GDM1 (cell line): ENCODE results near the gene PDE4B.
A peak's percentile ranks its signal among the peaks of the same experiment; 100 is the strongest.

ENCODE experiments used
- DNase-seq: peaks from one replicate; lab custom pipeline; 2025; lab: John Stamatoyannopoulos, UW

Gene PDE4B

GRCh38 chr1:65792669-65793358 is at the start of gene PDE4B:
PDE4B (plus strand) TSS chr1:65792895.
- DNase-seq: no peak

GRCh38 chr1:65744731-65745130 is 48.0 kb upstream of the PDE4B start:
- no peak for DNase-seq

DNA sequence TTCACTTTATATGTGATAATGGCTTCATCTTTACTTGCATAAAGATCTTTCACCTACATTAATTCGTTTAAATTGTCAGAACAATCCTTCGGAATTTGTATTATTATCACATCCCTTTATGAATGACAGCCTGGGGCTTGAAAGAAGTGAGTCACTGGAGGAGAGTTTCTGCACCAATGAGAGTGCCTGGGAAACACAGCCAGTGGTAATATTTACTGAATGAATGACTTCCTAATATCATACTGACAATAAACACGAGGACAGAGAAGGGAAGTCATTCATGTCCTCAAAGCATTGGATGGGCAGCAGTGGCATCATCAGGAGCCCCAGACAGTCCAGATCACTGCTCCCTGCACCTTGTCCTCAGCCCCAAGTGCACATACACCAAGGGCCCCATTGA is 40.7 kb upstream of the PDE4B start:
- DNase-seq: no peak

DNA sequence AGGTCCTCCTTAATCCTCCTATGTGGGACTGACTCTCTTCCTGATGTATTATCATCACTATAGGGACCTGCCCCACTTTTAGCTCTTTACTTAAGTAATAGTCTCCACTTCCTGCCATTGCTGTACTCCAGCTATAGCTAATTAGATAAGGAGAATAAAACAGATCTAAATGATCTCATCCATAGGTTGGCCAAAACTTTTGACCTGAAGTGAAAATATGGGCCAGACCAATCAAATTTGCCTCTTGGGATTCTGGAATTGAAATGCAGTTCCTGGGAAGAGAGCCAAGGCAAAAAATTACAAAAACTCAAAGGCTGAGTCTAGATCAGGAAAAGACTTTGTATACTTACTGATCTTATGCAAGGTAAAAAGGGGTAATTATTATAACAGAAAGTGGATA is 36.1 kb upstream of the PDE4B start:
- no peak for DNase-seq

- DNase-seq: no peak
Measured at GRCh38 chr1:65757531-65757930, 35.2 kb upstream of the PDE4B start.

DNA sequence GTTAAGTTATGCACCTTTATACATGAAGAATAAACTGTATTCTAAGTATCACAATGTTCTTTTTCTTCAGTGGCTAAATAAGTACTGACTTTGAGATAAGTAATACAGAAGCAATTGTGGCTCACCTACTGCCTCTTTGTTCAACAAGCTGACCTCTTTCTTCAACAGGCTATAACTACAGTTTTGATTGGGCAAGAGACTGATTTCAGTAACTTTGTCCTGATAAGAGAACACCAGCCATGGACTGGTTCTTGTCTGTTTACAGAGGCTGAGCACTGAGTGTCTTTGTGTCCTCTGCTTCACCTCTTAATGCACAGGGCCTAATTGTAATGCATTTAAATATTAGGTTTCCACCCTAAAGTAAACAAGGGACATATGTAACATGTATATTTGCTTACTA is 34.6 kb upstream of the PDE4B start:
- no peak for DNase-seq

- no peak for DNase-seq
Measured at GRCh38 chr1:65759516-65759915, 33.2 kb upstream of the PDE4B start.

DNA sequence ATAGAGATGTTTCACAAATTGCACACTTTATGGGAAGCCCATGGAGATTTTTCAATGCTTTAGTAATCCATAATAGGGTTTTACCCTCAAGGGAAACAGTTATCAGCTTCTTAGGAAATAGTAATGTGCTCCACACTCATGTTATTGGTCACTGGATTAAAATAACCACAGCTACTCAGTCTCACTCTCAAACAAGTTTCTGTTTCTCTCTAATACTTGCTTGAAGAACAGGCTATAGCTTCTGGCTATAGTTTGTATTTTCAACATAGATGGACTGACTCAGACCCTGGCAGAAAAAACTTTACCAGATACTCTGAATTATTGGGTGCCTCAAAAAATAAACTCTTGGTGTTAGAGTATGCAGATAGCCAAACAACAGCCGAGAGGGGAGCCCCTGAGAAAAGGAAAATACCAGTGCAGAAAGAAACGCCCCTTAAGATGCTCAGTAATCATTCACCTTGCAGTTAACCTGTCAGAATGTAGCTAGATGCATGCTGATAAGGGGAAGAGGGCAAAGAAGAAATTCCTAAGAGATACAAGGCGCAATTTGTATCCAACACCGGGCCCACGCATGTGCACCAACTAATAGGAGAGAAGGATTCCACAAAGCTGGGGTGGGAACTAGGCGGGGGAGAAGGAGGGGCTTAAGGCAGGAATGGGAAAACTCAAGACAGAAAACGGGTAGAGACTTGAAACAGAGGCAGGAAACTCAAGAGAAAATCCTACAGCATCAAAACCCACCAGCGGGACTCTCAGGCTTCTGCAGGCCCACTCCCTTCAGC is 30.4 kb upstream of the PDE4B start:
- no peak for DNase-seq

DNA sequence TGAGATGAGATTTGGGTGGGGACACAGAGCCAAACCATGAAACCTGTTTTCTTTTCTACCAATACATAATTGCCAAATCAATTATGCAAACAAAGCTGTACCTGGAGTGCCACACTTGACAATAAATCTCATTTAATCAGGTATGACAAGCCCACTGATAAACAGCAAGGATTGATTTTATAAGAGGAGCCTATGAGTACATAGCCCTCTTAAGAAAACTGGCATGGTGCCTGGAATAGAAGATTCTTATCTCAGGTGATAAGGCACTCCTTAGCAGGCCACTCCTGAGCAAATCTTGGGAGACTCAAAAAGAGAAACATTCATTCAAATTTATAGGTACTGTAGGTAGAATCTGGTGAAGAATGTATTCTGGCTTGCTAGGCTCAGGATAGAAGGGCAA is 28.6 kb upstream of the PDE4B start:
- DNase-seq: no peak

GRCh38 chr1:65765631-65766030 is 27.1 kb upstream of the PDE4B start:
- no peak for DNase-seq

DNA sequence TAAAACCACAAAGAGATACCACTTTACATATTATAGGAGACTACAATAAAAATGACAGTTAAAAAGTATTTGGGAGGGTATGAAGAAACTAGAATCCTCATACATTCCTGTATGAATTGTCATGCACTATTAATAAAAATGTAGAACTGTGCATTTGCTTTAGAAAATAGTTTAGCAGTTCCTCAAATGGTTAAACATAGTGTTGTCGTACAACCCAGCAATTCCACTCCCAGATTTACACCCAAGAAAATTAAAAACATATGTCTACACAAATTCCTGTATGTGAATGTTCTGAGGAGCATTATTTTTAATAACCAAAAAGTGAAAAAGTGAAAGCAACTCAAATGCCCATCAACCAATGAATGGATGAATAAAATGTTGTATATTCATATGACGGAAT is 23.1 kb upstream of the PDE4B start:
- no peak for DNase-seq

DNA sequence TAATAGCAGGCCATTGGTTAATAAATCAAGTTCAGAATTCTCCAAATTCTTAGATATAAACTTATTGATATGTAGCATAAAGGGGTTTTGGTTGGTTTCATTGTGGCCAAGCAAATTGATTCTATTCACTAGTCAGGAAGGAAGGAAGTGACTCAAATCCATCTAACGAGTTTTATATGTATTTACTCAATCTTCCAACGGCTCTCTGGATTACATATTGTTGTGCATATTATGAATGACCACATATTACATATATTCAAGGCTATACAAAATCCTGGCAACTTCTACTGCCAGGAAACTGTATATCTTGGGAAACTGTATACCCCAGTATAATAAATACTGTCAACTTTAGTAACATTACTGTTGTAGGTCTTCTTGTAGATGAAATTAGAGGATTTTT is 20.1 kb upstream of the PDE4B start:
- no peak for DNase-seq

DNA sequence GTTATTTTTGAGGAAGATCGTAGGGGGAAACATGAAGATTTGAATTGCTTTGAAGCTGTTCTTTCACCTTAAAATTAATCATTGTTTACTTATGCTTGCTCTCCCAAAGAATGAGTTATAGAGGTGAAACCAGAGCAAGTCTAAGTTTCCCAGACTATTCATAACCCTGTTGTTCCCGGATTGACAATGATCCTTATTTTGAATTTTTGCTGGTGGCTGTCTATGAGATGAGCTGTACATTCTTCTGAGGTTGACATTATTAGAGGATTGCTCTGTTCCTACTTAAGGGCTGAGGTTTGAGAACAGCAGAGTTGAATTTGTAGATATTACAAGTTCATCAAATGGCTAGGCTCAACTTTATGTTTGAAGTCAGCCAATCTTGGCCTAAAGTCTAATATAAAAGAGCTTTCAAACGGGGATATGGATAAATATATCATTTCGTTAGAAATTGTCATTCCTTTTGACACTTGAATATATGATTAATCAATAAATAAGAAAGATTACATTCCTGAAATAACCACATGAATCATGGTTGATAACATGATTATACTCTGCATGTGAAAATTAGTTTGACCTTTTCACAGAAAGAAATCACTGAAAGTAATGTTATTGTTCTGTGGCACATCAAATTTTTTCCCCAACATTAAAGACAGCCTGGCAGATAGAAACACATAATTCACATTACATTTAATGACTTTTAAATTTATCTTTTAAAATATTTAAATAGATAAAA is 19.1 kb upstream of the PDE4B start:
- no peak for DNase-seq

- no peak for DNase-seq
Measured at GRCh38 chr1:65788762-65789161, 3.9 kb upstream of the PDE4B start.

DNA sequence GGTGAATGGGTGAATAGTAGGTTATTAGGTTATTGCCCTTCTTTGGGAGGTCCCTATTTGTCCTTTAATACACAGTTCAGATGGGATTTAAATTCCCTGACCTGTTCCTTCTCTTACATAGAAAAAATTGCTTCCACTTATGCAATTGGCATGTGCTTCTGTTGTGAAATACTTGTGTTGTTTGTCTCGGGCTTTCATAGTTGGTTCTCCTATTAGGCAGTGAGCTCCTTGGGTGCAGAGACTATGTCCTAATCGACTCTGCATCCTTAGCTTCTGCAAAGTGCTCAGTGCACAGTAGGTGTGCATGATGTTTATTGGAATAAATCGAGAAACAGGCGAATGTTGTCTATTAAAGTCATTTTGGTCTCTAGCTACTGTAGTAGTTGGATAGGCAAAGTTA is 1.3 kb upstream of the PDE4B start:
- DNase-seq: no peak

- no peak for DNase-seq
Measured at GRCh38 chr1:65791801-65792668, 660 bp upstream of the PDE4B start.

DNA sequence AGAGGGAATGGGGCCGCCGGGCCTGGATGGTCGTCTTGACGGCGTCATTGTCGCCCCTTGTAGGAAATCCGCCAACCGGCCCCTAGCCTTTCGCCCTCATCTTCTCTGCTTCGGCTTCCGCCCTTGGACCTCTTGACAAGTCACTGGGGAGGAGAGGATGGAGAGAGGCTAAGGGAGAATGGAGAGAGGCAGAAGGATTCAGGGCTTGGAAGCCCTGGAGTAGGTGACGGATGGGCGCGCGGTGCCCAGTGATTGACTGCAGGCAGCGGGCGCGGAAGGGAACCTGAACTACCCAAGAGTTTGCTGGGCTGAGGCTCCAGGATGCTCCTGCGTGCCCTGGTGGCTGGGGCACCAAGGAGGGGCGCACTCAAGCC is 651 bp downstream of the PDE4B start:
- DNase-seq: no peak

DNA sequence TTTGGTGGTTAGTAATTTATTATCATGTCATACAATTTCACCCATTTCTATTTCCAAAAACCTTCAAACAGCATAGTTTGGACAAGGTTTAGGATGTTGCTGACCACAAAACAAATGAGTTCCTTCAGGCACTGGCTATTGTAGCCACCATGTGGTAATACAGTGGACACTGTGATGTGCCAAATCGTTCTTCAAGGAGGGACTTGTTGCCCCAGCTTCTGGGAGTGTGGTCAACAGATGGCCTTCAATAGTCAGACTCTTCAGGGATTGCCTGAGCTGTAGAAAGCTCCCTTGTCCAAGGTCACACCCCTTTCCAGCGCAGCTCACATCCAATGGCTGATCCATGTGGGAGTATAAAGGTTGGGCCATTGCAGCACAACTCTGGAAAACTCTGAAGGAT is 2.6 kb downstream of the PDE4B start:
- no peak for DNase-seq

DNA sequence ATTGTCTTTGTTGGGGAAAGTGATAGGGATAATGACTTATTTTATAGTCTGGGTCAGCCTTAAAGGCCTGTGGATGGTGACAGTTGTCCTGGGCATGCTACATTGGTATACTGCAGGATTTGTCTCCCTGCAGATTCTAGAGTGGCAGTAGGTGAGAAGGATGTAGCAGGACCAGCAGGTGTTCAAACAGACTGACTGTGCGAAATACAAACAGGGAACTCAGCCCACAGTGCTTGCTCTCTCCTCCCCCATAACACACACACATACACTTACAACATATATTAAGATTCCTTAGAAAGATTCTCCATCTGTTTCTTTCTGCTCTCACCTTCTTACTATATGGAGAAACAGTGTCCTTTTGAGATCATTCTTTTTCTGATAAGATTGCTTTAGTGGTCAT is 6.9 kb downstream of the PDE4B start:
- no peak for DNase-seq

DNA sequence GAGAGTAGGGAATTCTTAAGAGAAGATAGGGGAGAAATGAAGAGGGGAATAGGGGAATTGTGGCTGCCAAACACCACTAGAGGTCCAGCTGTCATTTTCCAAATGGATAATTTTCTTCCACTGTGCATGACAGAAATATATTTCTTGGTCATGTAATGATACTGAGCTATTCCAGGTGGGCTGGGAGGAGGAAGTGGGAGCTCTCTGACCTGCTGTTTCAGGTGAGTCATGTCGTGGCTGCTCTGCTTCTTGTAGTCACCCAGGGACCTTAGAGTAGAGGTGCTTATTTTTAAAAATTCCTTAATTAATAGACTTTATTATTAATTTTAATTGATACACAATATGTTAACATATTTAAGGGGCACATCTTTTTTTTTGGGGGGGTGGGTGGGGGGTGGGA is 11.9 kb downstream of the PDE4B start:
- DNase-seq: no peak

- peak; percentile 86 for DNase-seq
Measured at GRCh38 chr1:65812065-65812464, 19.4 kb downstream of the PDE4B start.

DNA sequence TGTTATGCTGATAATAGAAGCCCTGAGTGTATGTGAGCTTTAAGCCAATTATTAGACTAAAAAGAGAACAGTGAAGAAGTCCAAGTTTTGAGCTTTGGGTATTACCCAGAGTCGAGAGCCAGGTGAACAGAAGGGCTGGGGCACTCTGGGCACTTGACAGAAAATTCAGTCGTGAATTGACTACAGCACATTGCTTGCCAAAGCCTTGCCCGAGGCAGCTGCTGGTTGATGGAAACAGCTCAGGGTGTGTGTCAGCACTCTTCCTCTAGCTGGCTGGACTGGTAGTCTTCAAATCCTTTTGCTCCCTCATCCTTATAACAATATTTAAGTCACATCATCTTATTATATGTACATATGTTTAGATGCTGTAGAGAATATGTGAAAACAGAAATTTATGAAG is 21.3 kb downstream of the PDE4B start:
- DNase-seq: no peak
